NCI-H1105 treated with DMSO at 0.1 percent for 48 hours (cell line): ENCODE data around the gene CMSS1.

Experiments
- DNase-seq: peaks from one replicate; lab custom pipeline; 2025; lab: John Stamatoyannopoulos, UW

CMSS1 gene

DNA sequence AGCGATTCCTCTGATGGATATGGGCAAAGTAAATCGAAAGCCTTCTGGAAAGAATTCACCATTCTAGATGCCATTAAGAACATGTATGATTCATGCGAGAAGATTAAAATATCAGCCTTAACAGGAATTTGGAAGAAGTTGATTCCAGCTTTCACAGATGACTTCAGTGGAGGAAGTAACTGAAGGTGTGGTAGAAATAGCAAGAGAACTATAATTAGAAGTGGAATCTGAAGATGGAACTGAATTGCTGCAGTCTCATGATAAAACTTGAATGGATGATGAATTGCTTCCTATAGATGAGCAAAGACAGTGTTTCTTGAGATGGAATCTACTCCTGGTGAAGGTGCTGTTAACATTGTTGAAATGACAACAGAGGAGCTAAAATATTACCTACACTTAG, 413.0 kb downstream of the CMSS1 start:
- DNase-seq = no peak
